ENCODE measurements around the gene AXL. TPM values are rescaled to one million over a fixed set of nuclear protein-coding genes. Genes with fewer than 3 reads are reported as not detected.
"Not testable (repeated sequence)": the region's sequence is repeated elsewhere in the genome, so short reads cannot be mapped to it uniquely, and the experiment has no call there.

Gene AXL
- total RNA-seq, 1 experiment from 2014 or later, result 128 TPM

- TF ChIP-seq TCF7L2 (IDR thresholded peaks at IDR 0.05; ENCODE audit: low read depth, low read length), result no peak
- TF ChIP-seq SIN3A (IDR thresholded peaks at IDR 0.05; ENCODE audit: borderline replicate concordance, insufficient read depth, low read depth, low read length), result no peak
- no peak for TF ChIP-seq POLR2AphosphoS5 (IDR thresholded peaks at IDR 0.05; ENCODE audit: low read depth, low read length)
- TF ChIP-seq REST (IDR thresholded peaks at IDR 0.05; ENCODE audit: insufficient read depth in 1 of 2, low read depth in 2 of 2, low read length in 1 of 2), result no peak
- no peak for TF ChIP-seq CTCF (IDR thresholded peaks at IDR 0.05)
- POLR2A ChIA-PET, result no interaction called here
- no peak overlapping the region for H3K4me3 ChIP-seq (ENCODE audit: low read depth in 2 of 2, low read length in 2 of 2)
- H3K4me1 ChIP-seq (ENCODE audit: control insufficient read depth, insufficient read depth, low read length), result no peaks in the 10 kb centered on the region
- intact Hi-C loops (cut with micrococcal nuclease; ENCODE audit: unreplicated experiment) (no loop called here), in situ Hi-C loops (cut with HindIII; ENCODE audit: low pct_unique_long_range_greater_than_20kb, low sequenced_read_pairs) (no loop called here)
- no peak overlapping the region for H3K27ac ChIP-seq (ENCODE audit: low read length)
- ATAC-seq, result no peak
- H3K9me3 ChIP-seq (ENCODE audit: control insufficient read depth, insufficient read depth, low read depth, low read length), result no peaks in the 10 kb centered on the region
- no TSS peak for BruUV-seq (replicated peaks)
- H3K36me3 ChIP-seq (ENCODE audit: control insufficient read depth, insufficient read depth, low read length), result peaks cover 18% of the 10 kb centered on the region
- no peak for DNase-seq (ENCODE audit: low read depth, low spot score)
- no peaks in the 10 kb centered on the region for H3K27me3 ChIP-seq (ENCODE audit: control insufficient read depth, insufficient read depth, low read length)
- CTCF ChIA-PET, result no interaction called here
Measured at GRCh38 chr19:41288673-41289530, 69.9 kb downstream of the AXL start.

- H3K36me3 ChIP-seq (ENCODE audit: control insufficient read depth, insufficient read depth, low read length), result peaks cover 20% of the 10 kb centered on the region
- H3K9me3 ChIP-seq (ENCODE audit: control insufficient read depth, insufficient read depth, low read depth, low read length); H3K4me1 ChIP-seq (ENCODE audit: control insufficient read depth, insufficient read depth, low read length); H3K27me3 ChIP-seq (ENCODE audit: control insufficient read depth, insufficient read depth, low read length); H3K27ac ChIP-seq (ENCODE audit: low read length); DNase-seq (ENCODE audit: low read depth, low spot score); ATAC-seq; POLR2A ChIA-PET; BruUV-seq (replicated peaks); intact Hi-C loops (cut with micrococcal nuclease; ENCODE audit: unreplicated experiment); in situ Hi-C loops (cut with HindIII; ENCODE audit: low pct_unique_long_range_greater_than_20kb, low sequenced_read_pairs); H3K4me3 ChIP-seq (ENCODE audit: low read depth in 2 of 2, low read length in 2 of 2); CTCF ChIA-PET: not testable (repeated sequence)
Measured at GRCh38 chr19:41289814-41290213, 70.8 kb downstream of the AXL start.

- BruUV-seq (replicated peaks), result no TSS peak
- TF ChIP-seq POLR2AphosphoS5 (IDR thresholded peaks at IDR 0.05; ENCODE audit: low read depth, low read length) (no peak), REST (IDR thresholded peaks at IDR 0.05; ENCODE audit: insufficient read depth in 1 of 2, low read depth in 2 of 2, low read length in 1 of 2) (no peak), SIN3A (IDR thresholded peaks at IDR 0.05; ENCODE audit: borderline replicate concordance, insufficient read depth, low read depth, low read length) (no peak), TCF7L2 (IDR thresholded peaks at IDR 0.05; ENCODE audit: low read depth, low read length) (no peak)
- Histone ChIP-seq H3K4me3 (ENCODE audit: low read depth in 2 of 2, low read length in 2 of 2) (no peak overlapping the region), H3K27me3 (ENCODE audit: control insufficient read depth, insufficient read depth, low read length) (no peaks in the 10 kb centered on the region), H3K36me3 (ENCODE audit: control insufficient read depth, insufficient read depth, low read length) (peaks cover 17% of the 10 kb centered on the region), H3K9me3 (ENCODE audit: control insufficient read depth, insufficient read depth, low read depth, low read length) (no peaks in the 10 kb centered on the region), H3K4me1 (ENCODE audit: control insufficient read depth, insufficient read depth, low read length) (no peaks in the 10 kb centered on the region), H3K27ac (ENCODE audit: low read length) (no peak overlapping the region)
- no peak for ATAC-seq
- ChIA-PET POLR2A (no interaction called here), CTCF (no interaction called here)
- no peak for DNase-seq (ENCODE audit: low read depth, low spot score)
- in situ Hi-C loops (cut with HindIII; ENCODE audit: low pct_unique_long_range_greater_than_20kb, low sequenced_read_pairs) (no loop called here), intact Hi-C loops (cut with micrococcal nuclease; ENCODE audit: unreplicated experiment) (no loop called here)
Measured at GRCh38 chr19:41294393-41294792, 75.4 kb downstream of the AXL start.

All from Panc1 (cell line).